PC-3 (cell line): ENCODE measurements around the gene EPB41L4B.

Source experiments
- CTCF ChIP-seq: fragments of 300-600 bp; sonication (generic); conservative IDR thresholded peaks from 2 replicates; pipeline ENCODE4 v1.5.1; 2017; ENCODE audit warnings: antibody characterized with exemption, low read depth, mild to moderate bottlenecking, low read length
- EZH2 ChIP-seq: fragments of 300-600 bp; sonication (generic); IDR thresholded peaks from one replicate; pipeline ENCODE4 v1.6.1; 2017; ENCODE audit warnings: antibody characterized with exemption, mild to moderate bottlenecking, low read length; ENCODE audit not compliant: unreplicated experiment
- EZH2phosphoT487 ChIP-seq: fragments of 300-600 bp; sonication (generic); IDR thresholded peaks from 2 replicates; pipeline ENCODE4 v1.6.1; 2018; ENCODE audit warnings: mild to moderate bottlenecking, antibody characterized with exemption, low read length, borderline replicate concordance

- TF ChIP-seq CTCF = no peak
- no peak for TF ChIP-seq EZH2
- TF ChIP-seq EZH2phosphoT487 = no peak
Observed at GRCh38 chr9:109203761-109204360, 117.0 kb downstream of the EPB41L4B start.
